HEK293T (cell line): ENCODE measurements around the gene C7.
"Not testable (repeated sequence)": the region's sequence is repeated elsewhere in the genome, so short reads cannot be mapped to it uniquely, and the experiment has no call there.

Source experiments
- CTCF ChIA-PET: fragments of 350-600 bp; formaldehyde crosslinking; extraction: SDS; loops from one replicate; lab custom pipeline; 2021; ENCODE audit warnings: antibody characterized with exemption, inconsistent platforms; lab: Yijun Ruan, JAX
- POLR2A ChIA-PET: fragments of 350-600 bp; formaldehyde crosslinking; extraction: SDS; loops from one replicate; lab custom pipeline; 2020; ENCODE audit warnings: antibody characterized with exemption, inconsistent platforms; lab: Yijun Ruan, JAX
- DNase-seq: peaks from one replicate; pipeline ENCODE4 v3.0.0; 2012; ENCODE audit warnings: mixed read lengths; ENCODE audit errors: extremely low spot score
- ARNT ChIP-seq: fragments of 450-650 bp; IDR thresholded peaks from 2 replicates; pipeline ENCODE4 v1.6.1; 2017; ENCODE audit warnings: mild to moderate bottlenecking
- BHLHE40 ChIP-seq: fragments of 450-650 bp; IDR thresholded peaks from 2 replicates; pipeline ENCODE4 v1.6.1; 2016; ENCODE audit warnings: mild to moderate bottlenecking, moderate library complexity, borderline replicate concordance
- CTBP1 ChIP-seq: fragments of 450-650 bp; IDR thresholded peaks from 2 replicates; pipeline ENCODE4 v1.6.1; 2016; ENCODE audit warnings: borderline replicate concordance
- ELF4 ChIP-seq: fragments of 450-650 bp; IDR thresholded peaks from 2 replicates; pipeline ENCODE4 v1.6.1; 2017; ENCODE audit warnings: antibody characterized with exemption
- FOXA1 ChIP-seq: fragments of 450-650 bp; IDR thresholded peaks from 2 replicates; pipeline ENCODE4 v1.6.1; 2016; ENCODE audit warnings: mild to moderate bottlenecking
- FOXK2 ChIP-seq: fragments of 450-650 bp; IDR thresholded peaks from 2 replicates; pipeline ENCODE4 v1.6.1; 2016; ENCODE audit warnings: mild to moderate bottlenecking
- FOXM1 ChIP-seq: fragments of 450-650 bp; IDR thresholded peaks from 2 replicates; pipeline ENCODE4 v1.6.1; 2017; ENCODE audit warnings: mild to moderate bottlenecking, borderline replicate concordance
- HDGF ChIP-seq: fragments of 450-650 bp; IDR thresholded peaks from 2 replicates; pipeline ENCODE4 v1.6.1; 2017; ENCODE audit warnings: antibody characterized with exemption, borderline replicate concordance
- L3MBTL2 ChIP-seq: fragments of 450-650 bp; conservative IDR thresholded peaks from 2 replicates; pipeline ENCODE4 v1.6.1; 2016; ENCODE audit warnings: mild to moderate bottlenecking
- LEF1 ChIP-seq: fragments of 450-650 bp; IDR thresholded peaks from 2 replicates; pipeline ENCODE4 v1.6.1; 2017; ENCODE audit warnings: mild to moderate bottlenecking, borderline replicate concordance
- NFRKB ChIP-seq: fragments of 450-650 bp; IDR thresholded peaks from 2 replicates; pipeline ENCODE4 v1.6.1; 2016; ENCODE audit warnings: mild to moderate bottlenecking, moderate library complexity
- PKNOX1 ChIP-seq: fragments of 450-650 bp; IDR thresholded peaks from 2 replicates; pipeline ENCODE4 v1.6.1; 2016
- SP1 ChIP-seq: fragments of 450-650 bp; IDR thresholded peaks from 2 replicates; pipeline ENCODE4 v1.6.1; 2017
- SUZ12 ChIP-seq: fragments of 450-650 bp; IDR thresholded peaks from 2 replicates; pipeline ENCODE4 v1.6.1; 2016; ENCODE audit warnings: mild to moderate bottlenecking
- TARDBP ChIP-seq: fragments of 450-650 bp; IDR thresholded peaks from 2 replicates; pipeline ENCODE4 v1.6.1; 2016
- ZNF384 ChIP-seq: fragments of 450-650 bp; IDR thresholded peaks from 2 replicates; pipeline ENCODE4 v1.6.1; 2016

The C7 gene

GRCh38 chr5:40909264-40909663, at the start of gene C7:
C7 (plus strand) TSS chr5:40909497; CDS start chr5:40909611, 114 bp downstream.
- CTCF ChIA-PET = no interaction called here
- DNase-seq = no peak

GRCh38 chr5:40860711-40861110, 48.6 kb upstream of the C7 start:
- ChIA-PET CTCF (no interaction called here), POLR2A (interaction anchor here (1.5 kb wide), 1 partner anchor 25 kb away, joined by 4 read pairs; the partner anchor contains the start of gene RPL37)
- no peak for DNase-seq
- TF ChIP-seq TARDBP = no peak
- TF ChIP-seq FOXA1 = no peak
- TF ChIP-seq L3MBTL2 = no peak
- no peak for TF ChIP-seq ZNF384
- TF ChIP-seq FOXK2 = no peak
- no peak for TF ChIP-seq CTBP1
- no peak for TF ChIP-seq SP1
- no peak for TF ChIP-seq BHLHE40
- no peak for TF ChIP-seq SUZ12
- TF ChIP-seq HDGF = no peak
- TF ChIP-seq LEF1 = no peak
- no peak for TF ChIP-seq ARNT
- no peak for TF ChIP-seq PKNOX1
- no peak for TF ChIP-seq NFRKB
- no peak for TF ChIP-seq ELF4
- no peak for TF ChIP-seq FOXM1

More at GRCh38 chr5:40909264-40909663, at the start of gene C7:
- POLR2A ChIA-PET = no interaction called here
- TF ChIP-seq SP1 (no peak), SUZ12 (no peak), PKNOX1 (no peak), FOXA1 (no peak), BHLHE40 (no peak), L3MBTL2 (no peak), ZNF384 (no peak), FOXM1 (no peak), ELF4 (no peak), ARNT (no peak), NFRKB (no peak)

GRCh38 chr5:40865004-40865403, 44.3 kb upstream of the C7 start:
- POLR2A ChIA-PET, DNase-seq, CTCF ChIA-PET: not testable (repeated sequence)

- ChIA-PET POLR2A (no interaction called here), CTCF (interaction anchor here (1.0 kb wide), 1 partner anchor 38 kb away, joined by 4 read pairs; no protein-coding TSS in a partner anchor)
- DNase-seq = no peak
- TF ChIP-seq BHLHE40 = no peak
- no peak for TF ChIP-seq HDGF
- TF ChIP-seq FOXK2 = no peak
- no peak for TF ChIP-seq L3MBTL2
- no peak for TF ChIP-seq PKNOX1
- TF ChIP-seq FOXA1 = no peak
- no peak for TF ChIP-seq ELF4
- no peak for TF ChIP-seq ZNF384
- no peak for TF ChIP-seq CTBP1
- TF ChIP-seq FOXM1 = no peak
- no peak for TF ChIP-seq NFRKB
- no peak for TF ChIP-seq SUZ12
- TF ChIP-seq LEF1 = no peak
- no peak for TF ChIP-seq SP1
- TF ChIP-seq ARNT = no peak
- no peak for TF ChIP-seq TARDBP
Observed at GRCh38 chr5:40866844-40867243, 42.5 kb upstream of the C7 start.

GRCh38 chr5:40869384-40869783, 39.9 kb upstream of the C7 start:
- TF ChIP-seq PKNOX1 (no peak), FOXK2 (no peak), HDGF (no peak), CTBP1 (no peak), LEF1 (no peak), SP1 (no peak), FOXA1 (no peak), TARDBP (no peak), FOXM1 (no peak), ELF4 (no peak), L3MBTL2 (no peak), ZNF384 (no peak)
- ChIA-PET CTCF (no interaction called here), POLR2A (no interaction called here)
- no peak for DNase-seq

GRCh38 chr5:40871177-40871576, 38.1 kb upstream of the C7 start:
- ChIA-PET CTCF (no interaction called here), POLR2A (no interaction called here)
- no peak for DNase-seq
- no peak for TF ChIP-seq CTBP1
- TF ChIP-seq NFRKB = no peak
- no peak for TF ChIP-seq ARNT
- no peak for TF ChIP-seq PKNOX1
- no peak for TF ChIP-seq LEF1
- no peak for TF ChIP-seq SUZ12
- TF ChIP-seq FOXK2 = no peak
- TF ChIP-seq FOXA1 = no peak
- TF ChIP-seq ELF4 = no peak
- TF ChIP-seq ZNF384 = no peak
- TF ChIP-seq L3MBTL2 = no peak
- TF ChIP-seq TARDBP = no peak
- no peak for TF ChIP-seq HDGF
- TF ChIP-seq SP1 = no peak
- no peak for TF ChIP-seq BHLHE40
- no peak for TF ChIP-seq FOXM1

- CTCF ChIA-PET, POLR2A ChIA-PET, DNase-seq: not testable (repeated sequence)
Observed at GRCh38 chr5:40872253-40872652, 37.0 kb upstream of the C7 start.
